HG03139 (cell line): Measurements from ENCODE around the gene ALOX15B.
"Not testable (repeated sequence)": the region's sequence is repeated elsewhere in the genome, so short reads cannot be mapped to it uniquely, and the experiment has no call there.

ENCODE experiments used
- ATAC-seq: cut with Tn5 transposase; IDR thresholded peaks from one replicate; pipeline ENCODE4 v1.9.1; 2021; ENCODE audit not compliant: unreplicated experiment

The ALOX15B gene

GRCh38 chr17:8012996-8013640 is 25.7 kb upstream of the ALOX15B start:
- ATAC-seq: no peak

GRCh38 chr17:8013731-8014557 is 24.9 kb upstream of the ALOX15B start:
- no peak for ATAC-seq

GRCh38 chr17:8014558-8014850 is 24.4 kb upstream of the ALOX15B start:
- ATAC-seq: no peak

GRCh38 chr17:8015236-8015956 is 23.5 kb upstream of the ALOX15B start:
- ATAC-seq: no peak

GRCh38 chr17:8015957-8016631 is 22.8 kb upstream of the ALOX15B start:
- ATAC-seq: no peak

DNA sequence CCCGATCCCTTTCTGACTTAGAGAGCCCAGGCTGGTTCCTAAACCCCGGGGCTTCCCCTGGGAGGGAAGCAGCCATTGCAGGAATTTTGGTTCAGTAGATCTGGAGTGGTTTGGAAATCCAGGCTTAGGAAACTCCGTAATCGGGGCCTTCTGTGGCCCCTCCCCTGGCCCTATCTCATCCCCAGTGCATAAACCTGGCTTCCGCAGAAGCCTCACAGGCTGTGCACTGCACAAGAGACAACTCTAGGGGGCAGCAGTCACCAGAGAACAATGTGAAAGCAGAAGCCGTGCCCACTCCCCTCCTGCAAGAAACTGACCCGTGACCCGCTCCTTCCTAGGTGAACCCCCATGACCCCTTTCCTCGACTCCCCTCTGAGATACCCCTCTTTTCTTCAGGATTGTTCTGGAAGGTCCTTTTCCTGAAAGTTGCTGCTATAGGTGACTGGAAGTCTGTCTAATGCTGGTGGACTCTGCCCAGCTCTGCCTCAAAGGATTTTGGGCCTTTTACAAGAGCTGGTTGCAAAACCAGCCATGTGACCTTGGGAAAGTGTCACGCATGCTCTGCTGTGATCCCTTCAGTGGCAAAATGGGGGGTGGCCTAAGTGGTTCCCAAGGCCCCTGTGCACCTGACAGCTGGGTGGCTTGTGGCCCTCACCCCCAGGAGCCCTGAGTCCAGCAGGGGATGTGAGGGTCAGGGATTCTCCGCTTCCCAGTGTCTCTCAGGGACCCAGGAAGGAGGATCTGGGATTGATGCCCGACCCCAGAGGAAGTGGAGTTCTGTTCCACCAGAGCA is 22.0 kb upstream of the ALOX15B start:
- ATAC-seq: no peak

- no peak for ATAC-seq
Measured at GRCh38 chr17:8018436-8018835, 20.4 kb upstream of the ALOX15B start.

- ATAC-seq: no peak
Measured at GRCh38 chr17:8019166-8019565, 19.7 kb upstream of the ALOX15B start.

DNA sequence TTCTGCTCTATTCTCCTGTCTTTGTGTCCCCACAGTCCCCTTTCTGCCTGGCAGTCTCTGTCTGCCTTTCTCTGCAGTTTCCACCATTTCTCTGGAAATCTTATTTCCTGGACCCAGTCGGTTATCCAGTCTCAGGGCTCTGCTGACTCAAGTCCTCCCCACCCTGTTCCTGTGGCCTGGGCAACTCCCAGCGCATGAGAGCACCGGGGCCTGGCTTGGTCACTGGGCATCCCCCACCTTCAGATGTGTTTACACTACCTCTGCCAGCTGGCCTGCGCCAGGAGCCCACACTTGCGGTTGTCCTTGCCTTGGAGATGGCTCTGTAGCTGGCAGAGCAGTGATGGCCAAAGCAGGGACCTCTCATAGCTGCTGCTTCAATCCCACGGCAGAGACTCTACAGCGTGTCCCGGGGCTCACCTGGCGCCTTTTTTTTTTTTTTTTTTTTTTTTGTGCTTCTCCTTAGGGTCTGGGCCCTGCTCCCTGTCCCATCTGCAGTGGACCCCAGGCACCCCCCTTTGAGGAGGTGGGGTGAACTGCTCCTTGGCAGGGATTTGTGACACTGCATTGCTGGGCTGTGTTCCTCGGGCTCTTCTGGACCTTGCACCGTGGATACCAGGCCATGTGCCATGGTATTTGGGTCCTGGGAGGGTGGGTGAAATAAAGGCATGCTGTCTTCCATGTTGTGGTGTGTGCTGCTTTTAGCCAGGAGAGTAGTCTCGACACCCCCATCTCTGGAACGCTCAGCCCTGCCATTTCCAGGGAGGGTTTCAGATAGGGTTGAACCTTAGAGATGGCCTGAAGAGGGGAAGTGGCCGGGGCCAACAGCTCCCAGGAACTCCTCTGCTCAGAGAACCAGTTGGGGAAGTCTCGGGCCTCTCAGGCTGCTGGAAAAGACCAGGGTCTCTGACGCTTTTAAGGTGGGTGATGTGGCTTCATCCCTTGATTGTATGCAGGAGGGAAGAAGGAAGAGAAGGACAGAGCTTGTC is 18.9 kb upstream of the ALOX15B start:
- ATAC-seq: no peak

DNA sequence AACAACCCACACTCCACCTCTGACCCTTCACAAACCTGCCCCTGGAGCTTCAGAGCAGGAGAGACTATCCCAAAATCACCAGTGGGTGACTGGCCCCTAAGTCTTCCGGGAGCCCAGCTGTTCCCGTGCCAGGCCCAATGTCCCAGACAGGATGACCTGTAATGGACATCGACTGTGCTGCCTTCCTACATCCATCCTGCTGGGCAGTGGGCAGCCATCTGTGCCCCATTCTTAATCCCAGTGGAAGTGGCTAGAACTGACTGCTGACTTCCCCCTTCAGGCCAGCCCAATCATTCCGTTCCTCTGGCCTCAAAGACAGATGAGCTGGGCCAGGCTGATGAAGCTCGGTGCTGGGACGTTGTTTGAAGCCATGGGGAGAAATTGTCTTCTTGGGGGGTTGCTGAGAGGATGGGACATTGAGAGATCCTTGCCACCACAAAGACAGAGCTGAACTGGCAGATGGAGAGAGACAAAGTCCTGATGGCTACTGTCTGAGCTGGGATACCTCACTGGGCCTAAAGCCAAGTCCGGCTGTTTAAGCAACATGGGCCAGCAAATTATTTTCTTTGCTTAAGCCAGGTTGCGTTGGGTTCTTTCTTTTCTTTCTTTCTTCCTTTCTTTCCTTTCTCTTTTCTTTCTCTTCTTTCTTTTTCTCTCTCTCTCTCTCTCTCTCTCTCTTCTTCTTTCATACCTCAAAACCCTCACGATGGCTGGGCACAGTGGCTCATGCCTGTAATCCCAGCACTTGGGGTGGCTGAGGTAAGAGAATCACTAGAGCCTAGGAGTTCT is 17.9 kb upstream of the ALOX15B start:
- ATAC-seq: no peak

GRCh38 chr17:8021565-8022359 is 17.1 kb upstream of the ALOX15B start:
- ATAC-seq: no peak

- no peak for ATAC-seq
Measured at GRCh38 chr17:8022360-8023003, 16.4 kb upstream of the ALOX15B start.

- not testable (repeated sequence) for ATAC-seq
Measured at GRCh38 chr17:8024161-8024560, 14.7 kb upstream of the ALOX15B start.

DNA sequence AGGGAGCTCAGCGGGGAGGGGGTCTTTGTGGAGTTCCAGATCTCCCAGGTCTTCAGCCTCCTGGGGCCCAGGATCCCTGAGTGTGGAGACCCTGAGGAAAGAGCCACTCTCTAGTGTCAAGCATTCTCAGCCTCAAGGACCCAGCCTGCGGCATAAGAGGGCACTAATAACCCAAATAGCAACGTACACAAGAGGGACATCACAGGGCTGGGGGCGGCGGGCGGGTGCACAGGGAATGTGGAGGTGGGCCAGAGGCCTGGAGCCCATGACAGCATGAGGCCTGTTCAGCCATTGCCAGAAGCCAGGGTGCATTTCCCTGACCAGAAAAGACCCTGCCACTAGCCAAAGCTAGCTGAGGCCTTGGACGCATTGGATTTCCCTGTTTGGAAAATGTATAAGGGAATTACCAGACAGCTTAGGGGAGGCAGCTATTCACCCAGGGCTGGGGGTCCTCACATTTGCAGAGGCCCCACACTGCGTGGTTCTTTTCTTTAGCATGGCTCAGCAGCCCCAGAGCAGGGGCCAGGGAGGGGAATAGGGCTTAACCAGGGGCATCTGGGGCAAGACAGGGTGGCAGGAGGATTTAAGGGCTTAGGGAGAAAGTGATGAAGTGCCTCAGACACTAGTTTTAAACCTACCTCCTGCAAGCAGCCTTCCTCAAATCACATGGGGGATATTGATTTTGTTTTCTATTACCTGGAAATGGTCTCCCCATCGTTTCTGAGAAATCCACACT is 13.5 kb upstream of the ALOX15B start:
- ATAC-seq: no peak

DNA sequence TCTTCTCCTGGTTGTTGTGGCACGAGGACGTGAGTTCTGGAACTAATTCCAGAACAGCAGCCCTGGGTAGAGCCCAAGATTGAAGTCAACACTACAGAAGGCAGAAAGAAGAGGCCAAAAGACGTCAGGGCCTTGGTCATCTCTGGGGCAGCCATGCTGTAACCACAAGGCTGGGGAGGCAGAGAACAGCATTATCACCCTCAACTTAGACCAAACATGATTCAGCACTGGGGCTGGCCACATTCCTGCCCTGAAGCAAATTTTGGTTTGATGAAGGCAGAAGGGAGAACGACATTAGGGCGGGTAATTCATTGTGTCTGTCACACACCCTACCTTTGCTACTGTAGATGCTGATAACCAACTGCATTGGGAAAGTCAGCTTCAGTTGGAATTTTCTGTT is 9.7 kb upstream of the ALOX15B start:
- ATAC-seq: no peak

GRCh38 chr17:8031261-8031661 is 7.6 kb upstream of the ALOX15B start:
- no peak for ATAC-seq

GRCh38 chr17:8031950-8032349 is 6.9 kb upstream of the ALOX15B start:
- no peak for ATAC-seq
